Endothelial cell (in vitro differentiated cells): ENCODE results near the gene HARBI1. TPM values are rescaled to one million over a fixed set of nuclear protein-coding genes. Genes with fewer than 3 reads are reported as not detected.
A peak's percentile ranks its signal among the peaks of the same experiment; 100 is the strongest.

ENCODE experiments used
- DNase-seq: peaks from one replicate; pipeline ENCODE4 v3.0.0; 2021; ENCODE audit warnings: low spot score
- H3K27ac Mint-ChIP-seq: one replicate; pipeline ENCODE4 v1.8.0; 2021; ENCODE audit warnings: mixed read lengths, inconsistent platforms; ENCODE audit not compliant: unreplicated experiment
- H3K27me3 Mint-ChIP-seq: one replicate; pipeline ENCODE4 v1.8.0; 2021; ENCODE audit warnings: mild to moderate bottlenecking, moderate library complexity, mixed read lengths, inconsistent platforms; ENCODE audit not compliant: unreplicated experiment
- H3K36me3 Mint-ChIP-seq: one replicate; pipeline ENCODE4 v1.8.0; 2021; ENCODE audit warnings: mild to moderate bottlenecking, low read depth, mixed read lengths, inconsistent platforms; ENCODE audit not compliant: unreplicated experiment
- H3K4me1 Mint-ChIP-seq: one replicate; pipeline ENCODE4 v1.8.0; 2021; ENCODE audit warnings: mild to moderate bottlenecking, mixed read lengths, inconsistent platforms; ENCODE audit not compliant: unreplicated experiment
- H3K4me3 Mint-ChIP-seq: one replicate; pipeline ENCODE4 v1.8.0; 2021; ENCODE audit warnings: mild to moderate bottlenecking, mixed read lengths, inconsistent platforms; ENCODE audit not compliant: unreplicated experiment
- H3K9me3 Mint-ChIP-seq: one replicate; pipeline ENCODE4 v1.8.0; 2021; ENCODE audit warnings: mixed read lengths, inconsistent platforms; ENCODE audit not compliant: unreplicated experiment
- CTCF ChIP-seq: fragments of 200-600 bp; sonication (generic); IDR thresholded peaks from one replicate; pipeline ENCODE4 v1.5.0; 2021; ENCODE audit warnings: antibody characterized with exemption; ENCODE audit not compliant: unreplicated experiment
- total RNA-seq: library from RNA; stranded (reverse); fragmentation: NEBNext Ultra II Directional; extraction: Animal tissue kit (Norgen Biotek cat#: 25700); gene quantifications from one replicate; pipeline ENCODE4 v1.2.1, GENCODE V29; 2021; ENCODE audit not compliant: unreplicated experiment

HARBI1 gene
- total RNA-seq, 1 donor from 2014 or later = 6.1 TPM

GRCh38 chr11:46594785-46595184 lies 22.2 kb downstream of the HARBI1 start:
- no peak for TF ChIP-seq CTCF
- Mint-ChIP-seq H3K9me3 (no peaks in the 10 kb centered on the region), H3K27me3 (peaks cover 3% of the 10 kb centered on the region), H3K4me3 (no peak overlapping the region), H3K4me1 (peaks cover 17% of the 10 kb centered on the region), H3K36me3 (no peaks in the 10 kb centered on the region), H3K27ac (no peak overlapping the region)
- DNase-seq = no peak

- peaks cover 3% of the 10 kb centered on the region for H3K27me3 Mint-ChIP-seq
- H3K9me3 Mint-ChIP-seq = no peaks in the 10 kb centered on the region
- no peak for TF ChIP-seq CTCF
- H3K4me3 Mint-ChIP-seq = peak overlapping the region; percentile 97
- no peak for DNase-seq
- peaks cover 17% of the 10 kb centered on the region for H3K4me1 Mint-ChIP-seq
- peak overlapping the region; percentile 88 for H3K27ac Mint-ChIP-seq
- no peaks in the 10 kb centered on the region for H3K36me3 Mint-ChIP-seq
These were observed 22.7 kb downstream of the HARBI1 start for GRCh38 chr11:46594374-46594700.

GRCh38 chr11:46593550-46594373 lies 23.3 kb downstream of the HARBI1 start, which contains the start of gene AMBRA1:
AMBRA1 (minus strand) TSS chr11:46594023; CDS start chr11:46548380, 45,643 bp downstream.
- H3K27ac Mint-ChIP-seq = peak within 1 kb of the TSS; percentile 88
- H3K4me3 Mint-ChIP-seq = peak within 1 kb of the TSS; percentile 97
- peaks cover 17% of the 10 kb centered on the region for H3K4me1 Mint-ChIP-seq
- H3K9me3 Mint-ChIP-seq = no peaks in the 10 kb centered on the region
- no peaks in the 10 kb centered on the region for H3K36me3 Mint-ChIP-seq
- H3K27me3 Mint-ChIP-seq = peaks cover 3% of the 10 kb centered on the region
- TF ChIP-seq CTCF = no peak
- peak; percentile 84 for DNase-seq

GRCh38 chr11:46590740-46591605 lies 26.1 kb downstream of the HARBI1 start:
- no peak for TF ChIP-seq CTCF
- Mint-ChIP-seq H3K4me1 (peaks cover 17% of the 10 kb centered on the region), H3K4me3 (no peak overlapping the region), H3K9me3 (no peaks in the 10 kb centered on the region), H3K36me3 (no peaks in the 10 kb centered on the region), H3K27ac (no peak overlapping the region), H3K27me3 (peaks cover 3% of the 10 kb centered on the region)
- no peak for DNase-seq
